ENCODE data around the gene COMTD1. TPM values are rescaled to one million over a fixed set of nuclear protein-coding genes. Genes with fewer than 3 reads are reported as not detected.

The COMTD1 gene
- total and polyA plus RNA-seq, 2 donors (not counting 3 experiments of a cell fraction or from before 2014, with no cell fraction given), result 18.4 to 18.6 TPM

DNA sequence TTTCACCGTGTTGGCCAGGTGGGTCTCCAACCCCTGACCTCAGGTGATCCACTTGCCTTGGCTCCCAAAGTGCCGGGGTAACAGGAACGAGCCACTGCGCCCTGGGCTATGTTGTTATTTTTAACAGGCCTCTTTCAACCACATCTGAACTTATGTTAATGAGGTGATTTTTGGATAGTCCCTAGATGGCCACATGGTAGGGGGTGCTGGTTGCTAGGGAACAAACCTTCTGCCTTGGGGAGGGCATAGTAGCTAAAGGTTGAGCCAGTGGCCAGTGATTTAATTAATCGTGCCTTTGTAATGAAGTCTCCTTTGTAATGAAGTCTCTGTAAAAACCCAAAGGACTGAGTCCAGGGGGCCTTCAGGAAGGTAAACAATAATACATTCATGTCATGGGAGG lies 9.1 kb downstream of the COMTD1 start:
- no peak overlapping the region for H3K4me3 ChIP-seq (replicated peaks in 1 of 3; ENCODE audit: insufficient read depth in 1 of 3, low read depth in 1 of 3, low read length in 3 of 3)
- no peaks in the 10 kb centered on the region for H3K9me3 ChIP-seq (replicated peaks; ENCODE audit: control insufficient read depth, insufficient read depth, low read length)
- no peaks in the 10 kb centered on the region for H3K27me3 ChIP-seq (ENCODE audit: control insufficient read depth in 2 of 2, insufficient read depth in 2 of 2, low read length in 2 of 2)
- H3K79me2 ChIP-seq (ENCODE audit: control insufficient read depth, insufficient read depth, low read length), result peaks cover 60% of the 10 kb centered on the region
- DNase-seq (ENCODE audit: low read depth, low spot score), result no peak
- H4K20me1 ChIP-seq (replicated peaks; ENCODE audit: control insufficient read depth, extremely low read depth, insufficient read depth, low read length), result no peaks in the 10 kb centered on the region
- POLR2A ChIA-PET, result interaction anchor here (1.2 kb wide), 1 partner anchor 16 kb away, joined by 6 read pairs; the partner anchor contains the start of gene VDAC2
- intact Hi-C loops (cut with micrococcal nuclease) (loop anchor here (5.0 kb wide), 2 partner anchors 99 to 399 kb away; partner anchors contain the start of gene KAT6B), dilution Hi-C loops (cut with MboI; ENCODE audit: extremely low pct_ligation_motif_present, low sequenced_read_pairs) (no loop called here)
- peak overlapping the region; percentile 93 for H3K27ac ChIP-seq (ENCODE audit: insufficient read depth, low read depth, low read length)
- H3K9ac ChIP-seq (replicated peaks; ENCODE audit: extremely low read depth, insufficient read depth, low read length), result no peak overlapping the region
- no peak for TF ChIP-seq POLR2A (IDR thresholded peaks at IDR 0.05; ENCODE audit: low read depth, low read length)
- TF ChIP-seq EZH2 (IDR thresholded peaks at IDR 0.05; ENCODE audit: borderline replicate concordance, low read depth, low read length, severe bottlenecking), result no peak
- TF ChIP-seq, protein P1, sequence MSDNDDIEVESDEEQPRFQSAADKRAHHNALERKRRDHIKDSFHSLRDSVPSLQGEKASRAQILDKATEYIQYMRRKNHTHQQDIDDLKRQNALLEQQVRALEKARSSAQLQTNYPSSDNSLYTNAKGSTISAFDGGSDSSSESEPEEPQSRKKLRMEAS (IDR thresholded peaks at IDR 0.05; ENCODE audit: insufficient read depth, insufficient read length), result no peak
- no peak for TF ChIP-seq GATA2 (IDR thresholded peaks at IDR 0.05; ENCODE audit: insufficient read depth, insufficient read length, low read depth, low read length)
- TF ChIP-seq JUN (IDR thresholded peaks at IDR 0.05; ENCODE audit: borderline replicate concordance, insufficient read depth, insufficient read length, low read depth), result no peak
- no peak for TF ChIP-seq POLR2AphosphoS5 (IDR thresholded peaks at IDR 0.05; ENCODE audit: insufficient read depth, low read depth, low read length)
- TF ChIP-seq FOS (IDR thresholded peaks at IDR 0.05; ENCODE audit: borderline replicate concordance, insufficient read depth, low read length), result no peak
- TF ChIP-seq, protein P2, sequence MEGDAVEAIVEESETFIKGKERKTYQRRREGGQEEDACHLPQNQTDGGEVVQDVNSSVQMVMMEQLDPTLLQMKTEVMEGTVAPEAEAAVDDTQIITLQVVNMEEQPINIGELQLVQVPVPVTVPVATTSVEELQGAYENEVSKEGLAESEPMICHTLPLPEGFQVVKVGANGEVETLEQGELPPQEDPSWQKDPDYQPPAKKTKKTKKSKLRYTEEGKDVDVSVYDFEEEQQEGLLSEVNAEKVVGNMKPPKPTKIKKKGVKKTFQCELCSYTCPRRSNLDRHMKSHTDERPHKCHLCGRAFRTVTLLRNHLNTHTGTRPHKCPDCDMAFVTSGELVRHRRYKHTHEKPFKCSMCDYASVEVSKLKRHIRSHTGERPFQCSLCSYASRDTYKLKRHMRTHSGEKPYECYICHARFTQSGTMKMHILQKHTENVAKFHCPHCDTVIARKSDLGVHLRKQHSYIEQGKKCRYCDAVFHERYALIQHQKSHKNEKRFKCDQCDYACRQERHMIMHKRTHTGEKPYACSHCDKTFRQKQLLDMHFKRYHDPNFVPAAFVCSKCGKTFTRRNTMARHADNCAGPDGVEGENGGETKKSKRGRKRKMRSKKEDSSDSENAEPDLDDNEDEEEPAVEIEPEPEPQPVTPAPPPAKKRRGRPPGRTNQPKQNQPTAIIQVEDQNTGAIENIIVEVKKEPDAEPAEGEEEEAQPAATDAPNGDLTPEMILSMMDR (IDR thresholded peaks at IDR 0.05; ENCODE audit: extremely low read depth in 1 of 2, insufficient read depth in 1 of 2, low read depth in 1 of 2, low read length in 2 of 2), result no peak
- TF ChIP-seq MYC (IDR thresholded peaks at IDR 0.05; ENCODE audit: low read depth, low read length), result no peak
- H3K9me1 ChIP-seq (replicated peaks; ENCODE audit: control insufficient read depth, extremely low read depth, insufficient read depth, low read length), result no peaks in the 10 kb centered on the region
- FAIRE-seq, result no peak
- H3K4me1 ChIP-seq (ENCODE audit: control insufficient read depth, extremely low read depth, insufficient read depth, low read length), result peaks cover 59% of the 10 kb centered on the region
- no TSS peak for BruUV-seq (replicated peaks)
- H3K4me2 ChIP-seq (ENCODE audit: insufficient read depth, low read length), result no peak overlapping the region
- CTCF ChIA-PET, result interaction anchor here (3.8 kb wide), 1 partner anchor 39 kb away, joined by 22 read pairs; no protein-coding TSS in a partner anchor
- peaks cover 19 to 21% of the 10 kb centered on the region in 2 experiments for H3K36me3 ChIP-seq (ENCODE audit: control insufficient read depth in 2 of 2, extremely low read depth in 1 of 2, insufficient read depth in 2 of 2, low read length in 2 of 2)
- H2AFZ ChIP-seq (ENCODE audit: low read depth, low read length), result no peak overlapping the region
